MCF 10A (cell line): ENCODE results near the gene SLC44A3. TPM values are rescaled to one million over a fixed set of nuclear protein-coding genes. Genes with fewer than 3 reads are reported as not detected.
"Not testable (repeated sequence)": the region's sequence is repeated elsewhere in the genome, so short reads cannot be mapped to it uniquely, and the experiment has no call there.

Source experiments
- BruUV-seq: library from RNA; stranded (reverse); fragments of 400-500 nt; replicated peaks from 2 replicates; lab custom pipeline; 2021; lab: Mats Ljungman, UMichigan
- CTCF ChIA-PET: fragments of 300-600 bp; sonication (Branson Sonifier 250); formaldehyde crosslinking; extraction: SDS; loops from one replicate; lab custom pipeline; 2021; ENCODE audit warnings: antibody characterized with exemption, inconsistent platforms; lab: Yijun Ruan, JAX
- POLR2A ChIA-PET: fragments of 300-600, 350-650 bp; sonication (Branson Sonifier 250); formaldehyde crosslinking; extraction: SDS; loops from one replicate; lab custom pipeline; 2020; ENCODE audit warnings: antibody characterized with exemption, inconsistent platforms; lab: Yijun Ruan, JAX
- DNase-seq: peaks from one replicate; pipeline ENCODE4 v3.0.0-alpha.2; 2018; ENCODE audit not compliant: unreplicated experiment
- H3K27ac Mint-ChIP-seq: one replicate; pipeline ENCODE4 v1.8.0; 2022; ENCODE audit warnings: mild to moderate bottlenecking, low read depth, mixed read lengths; ENCODE audit not compliant: unreplicated experiment
- H3K27me3 Mint-ChIP-seq: one replicate; pipeline ENCODE4 v1.8.0; 2022; ENCODE audit warnings: mixed read lengths; ENCODE audit not compliant: insufficient read depth, unreplicated experiment
- H3K36me3 Mint-ChIP-seq: one replicate; pipeline ENCODE4 v1.8.0; 2022; ENCODE audit warnings: mild to moderate bottlenecking, moderate library complexity, mixed read lengths; ENCODE audit not compliant: insufficient read depth, unreplicated experiment
- H3K4me1 Mint-ChIP-seq: one replicate; pipeline ENCODE4 v1.8.0; 2022; ENCODE audit warnings: mixed read lengths; ENCODE audit not compliant: insufficient read depth, unreplicated experiment
- H3K4me3 Mint-ChIP-seq: one replicate; pipeline ENCODE4 v1.8.0; 2022; ENCODE audit warnings: mild to moderate bottlenecking, moderate library complexity, mixed read lengths; ENCODE audit not compliant: unreplicated experiment
- H3K9me3 Mint-ChIP-seq: one replicate; pipeline ENCODE4 v1.8.0; 2022; ENCODE audit warnings: mixed read lengths; ENCODE audit not compliant: unreplicated experiment
- CTCF ChIP-seq: fragments of 200-600 bp; IDR thresholded peaks from one replicate; pipeline ENCODE4 v1.8.0; 2022; ENCODE audit warnings: antibody characterized with exemption, mild to moderate bottlenecking; ENCODE audit not compliant: unreplicated experiment
- intact Hi-C: fragments of 100-400 bp; cut with micrococcal nuclease; formaldehyde crosslinking; loops from 2 replicates; pipeline ENCODE4 v1.14.1; 2022
- total RNA-seq: library from RNA; stranded (reverse); gene quantifications from 2 replicates; pipeline ENCODE4 v1.2.3, GENCODE V29; 2022

SLC44A3 gene
- total RNA-seq, 1 experiment from 2014 or later = 2.8 TPM

GRCh38 chr1:94937820-94938219 lies 117.7 kb downstream of the SLC44A3 start:
- Mint-ChIP-seq H3K36me3 (peaks cover 5% of the 10 kb centered on the region), H3K27ac (no peak overlapping the region), H3K4me3 (no peak overlapping the region), H3K9me3 (no peaks in the 10 kb centered on the region), H3K4me1 (peaks cover 23% of the 10 kb centered on the region), H3K27me3 (no peaks in the 10 kb centered on the region)
- ChIA-PET CTCF (no interaction called here), POLR2A (no interaction called here)
- TF ChIP-seq CTCF = no peak
- DNase-seq = no peak
- BruUV-seq = no TSS peak
- intact Hi-C loops = loop anchor here (10.0 kb wide), 1 partner anchor 297 kb away; the partner anchor contains the start of gene RWDD3

GRCh38 chr1:94940738-94941137 lies 120.6 kb downstream of the SLC44A3 start:
- TF ChIP-seq CTCF = no peak
- no peak for DNase-seq
- BruUV-seq = no TSS peak
- H3K27me3 Mint-ChIP-seq = peaks cover 14% of the 10 kb centered on the region
- no peak overlapping the region for H3K27ac Mint-ChIP-seq
- H3K4me3 Mint-ChIP-seq = no peak overlapping the region
- H3K36me3 Mint-ChIP-seq = peaks cover 5% of the 10 kb centered on the region
- intact Hi-C loops = no loop called here
- peaks cover 11% of the 10 kb centered on the region for H3K4me1 Mint-ChIP-seq
- CTCF ChIA-PET = interaction anchor here (0.6 to 1.4 kb wide), 2 partner anchors 86 to 1526 kb away, joined by 3 to 6 read pairs; no protein-coding TSS in a partner anchor
- POLR2A ChIA-PET = no interaction called here
- no peaks in the 10 kb centered on the region for H3K9me3 Mint-ChIP-seq

DNA sequence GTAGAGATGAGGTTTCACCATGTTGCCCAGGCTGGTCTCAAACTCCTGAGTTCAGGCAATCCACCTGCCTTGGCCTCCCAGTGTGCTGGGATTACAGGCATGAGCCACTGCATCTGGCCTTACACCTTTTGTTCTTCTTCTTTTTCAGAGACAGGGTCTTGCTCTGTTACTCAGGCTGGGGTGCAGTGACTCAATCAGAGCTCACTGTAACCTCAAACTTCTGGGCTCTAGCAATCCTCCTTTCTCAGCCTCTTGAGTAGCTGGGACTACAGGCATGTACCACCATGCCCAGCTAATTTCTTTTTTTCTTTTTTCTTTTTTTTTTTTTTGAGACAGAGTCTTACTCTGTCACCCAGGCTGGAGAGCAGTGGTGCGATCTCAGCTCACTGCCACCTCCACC lies 121.3 kb downstream of the SLC44A3 start:
- H3K36me3 Mint-ChIP-seq, H3K27ac Mint-ChIP-seq, H3K9me3 Mint-ChIP-seq, DNase-seq, BruUV-seq, intact Hi-C loops, CTCF ChIA-PET, POLR2A ChIA-PET, H3K4me1 Mint-ChIP-seq, H3K4me3 Mint-ChIP-seq: not testable (repeated sequence)
- peaks cover 14% of the 10 kb centered on the region for H3K27me3 Mint-ChIP-seq

DNA sequence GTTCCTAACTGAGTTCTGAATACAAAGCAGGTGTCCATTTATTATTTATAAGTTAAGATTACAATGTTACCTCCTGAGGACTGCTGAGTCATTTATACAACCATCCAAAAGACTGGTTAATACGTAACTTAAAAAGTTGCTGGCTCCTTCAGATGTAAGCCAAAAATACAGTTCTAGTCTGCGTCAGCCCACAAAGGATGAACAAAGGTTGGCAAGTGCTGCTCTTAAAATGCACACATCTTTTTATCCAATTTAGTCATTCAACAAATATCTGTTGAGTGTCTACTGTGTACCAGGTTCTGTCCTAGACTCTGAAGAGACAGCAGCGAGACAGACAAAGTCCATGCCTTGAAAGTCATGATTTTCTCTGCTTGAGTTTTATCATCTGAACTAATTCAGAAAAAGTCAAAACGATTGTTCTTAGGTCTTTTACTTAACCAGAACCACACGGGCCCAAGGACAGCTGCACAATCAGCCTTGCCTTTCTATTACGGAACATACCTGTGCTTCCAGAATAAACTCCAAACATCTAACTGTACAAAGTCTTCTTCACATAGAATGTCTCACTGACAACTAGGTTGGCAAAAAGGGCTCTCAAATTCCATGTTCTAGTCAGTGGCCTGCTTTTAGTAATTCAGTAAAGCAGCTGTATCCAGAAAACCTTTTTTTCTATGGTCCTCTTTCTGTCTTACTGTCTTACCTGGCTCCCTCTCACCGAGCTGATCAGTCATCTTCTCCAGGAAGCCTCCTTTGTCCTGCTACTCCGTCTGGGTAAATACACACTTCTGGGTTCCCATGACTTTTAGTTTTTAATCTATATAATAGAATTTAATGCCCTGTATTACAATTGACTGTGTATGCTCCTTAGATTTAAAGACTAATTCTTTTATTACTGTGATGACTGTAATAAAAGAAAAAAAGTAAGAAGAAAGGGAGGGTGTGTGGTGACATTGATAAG lies 122.3 kb downstream of the SLC44A3 start:
- CTCF ChIA-PET = interaction anchor here (0.6 kb wide), 1 partner anchor 229 kb away, joined by 3 read pairs; no protein-coding TSS in a partner anchor
- POLR2A ChIA-PET = no interaction called here
- H3K36me3 Mint-ChIP-seq = peaks cover 5% of the 10 kb centered on the region
- H3K9me3 Mint-ChIP-seq = no peaks in the 10 kb centered on the region
- no peak overlapping the region for H3K4me3 Mint-ChIP-seq
- H3K27ac Mint-ChIP-seq = no peak overlapping the region
- no TSS peak for BruUV-seq
- peaks cover 6% of the 10 kb centered on the region for H3K4me1 Mint-ChIP-seq
- H3K27me3 Mint-ChIP-seq = peaks cover 14% of the 10 kb centered on the region
- intact Hi-C loops = no loop called here
- DNase-seq = no peak
- TF ChIP-seq CTCF = no peak

Other genes starting within 250 kb of the SLC44A3 start
- 44.5 and 48.2 TPM in 2 replicates for gene CNN3, start 106.8 kb downstream of the SLC44A3 start, total RNA-seq